ENCODE results near the gene TEKT2.

TEKT2 gene

DNA sequence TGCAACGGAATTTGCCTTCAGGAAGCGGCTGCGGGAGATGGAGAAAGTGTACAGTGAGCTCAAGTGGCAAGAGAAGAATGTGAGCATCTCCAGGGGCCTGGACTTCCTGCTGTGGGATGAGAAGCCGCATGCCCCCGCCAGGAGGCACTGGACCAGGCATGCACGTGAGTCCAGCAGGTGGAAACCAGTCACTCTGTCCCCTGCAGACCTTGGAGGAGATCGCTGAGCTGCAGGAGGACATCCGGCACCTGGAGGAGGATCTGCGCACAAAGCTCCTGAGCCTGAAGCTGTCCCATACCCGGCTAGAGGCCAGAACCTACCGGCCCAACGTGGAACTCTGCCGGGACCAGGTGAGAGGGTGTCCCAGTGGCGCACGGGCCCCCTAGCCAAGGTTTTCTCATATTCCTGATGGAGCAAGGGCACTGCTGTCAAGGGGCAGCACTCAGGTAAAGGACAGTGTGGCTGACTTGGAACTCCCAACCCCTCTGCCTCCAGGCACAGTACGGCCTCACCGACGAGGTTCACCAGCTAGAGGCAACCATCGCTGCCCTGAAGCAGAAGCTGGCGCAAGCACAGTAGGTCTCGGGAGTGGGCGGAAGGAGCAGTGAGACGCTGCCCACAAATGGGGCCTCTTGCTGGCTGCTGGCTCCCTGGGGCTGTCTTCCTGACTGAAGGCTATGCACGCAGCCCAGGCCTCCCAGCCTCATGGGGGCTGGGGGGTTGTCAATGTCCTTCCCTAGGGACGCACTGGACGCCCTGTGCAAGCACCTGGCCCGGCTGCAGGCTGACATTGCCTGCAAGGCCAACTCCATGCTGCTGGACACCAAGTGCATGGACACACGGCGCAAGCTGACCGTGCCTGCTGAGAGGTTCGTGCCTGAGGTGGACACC is 3.6 kb downstream of the TEKT2 start:
- DNase-seq = no peak

DNA sequence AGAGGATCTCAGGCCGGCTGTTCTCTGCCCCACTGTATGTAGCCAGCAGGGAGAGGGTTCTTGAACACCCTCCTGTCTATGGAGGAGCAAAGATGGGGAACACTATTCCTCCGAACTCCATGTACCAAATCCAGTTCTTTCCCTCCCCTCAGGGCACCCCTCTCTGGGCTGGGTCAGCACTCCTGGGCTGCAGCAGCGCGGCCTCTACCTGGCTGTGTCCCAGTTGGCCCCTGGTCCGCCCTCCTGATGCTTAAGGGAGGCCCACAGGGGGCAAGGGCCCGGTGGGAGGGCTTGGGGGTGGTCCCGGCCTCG is 4.3 kb downstream of the TEKT2 start:
- DNase-seq = no peak

DNA sequence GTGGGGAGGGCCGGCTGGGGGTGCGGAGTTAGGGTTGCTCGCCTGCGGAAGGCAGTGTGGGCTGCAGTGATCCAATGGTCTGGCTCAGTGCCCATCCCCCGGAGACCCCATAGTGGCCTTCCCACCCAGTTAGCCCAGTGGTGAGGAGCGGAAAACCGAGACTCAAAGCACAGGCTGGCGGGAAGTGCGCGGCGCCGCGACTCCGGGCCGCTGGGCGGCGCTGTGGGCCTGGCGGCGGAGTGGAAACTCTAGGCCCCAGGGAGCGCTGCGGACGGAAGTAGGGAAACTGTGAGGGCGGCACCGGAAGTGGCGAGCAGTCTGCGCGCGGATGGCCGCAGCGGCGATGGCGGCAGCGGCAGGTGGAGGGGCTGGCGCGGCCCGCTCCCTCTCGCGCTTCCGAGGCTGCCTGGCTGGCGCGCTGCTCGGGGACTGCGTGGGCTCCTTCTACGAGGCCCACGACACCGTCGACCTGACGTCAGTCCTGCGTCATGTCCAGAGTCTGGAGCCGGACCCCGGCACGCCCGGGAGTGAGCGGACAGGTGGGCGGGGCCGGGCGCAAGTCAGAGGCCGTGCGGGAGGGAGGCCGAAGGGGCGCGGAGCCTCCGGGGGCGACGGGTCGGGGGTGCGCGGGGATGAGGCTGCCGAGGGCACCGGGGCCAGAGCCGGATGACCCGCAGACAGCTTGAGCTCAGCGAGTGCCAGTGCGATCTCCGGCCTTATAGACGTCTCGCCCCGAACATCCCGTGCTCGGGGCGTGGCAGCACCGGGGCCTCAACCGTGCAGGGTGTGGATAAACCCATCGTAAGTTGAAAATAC is 4.9 kb downstream of the TEKT2 start, which contains the start of gene ADPRS:
TSS of gene ADPRS (plus strand) at position 316 of the 816 bp plus-strand sequence. CDS start at position 329, 13 bp downstream.
- peak; percentile 87 for DNase-seq

DNA sequence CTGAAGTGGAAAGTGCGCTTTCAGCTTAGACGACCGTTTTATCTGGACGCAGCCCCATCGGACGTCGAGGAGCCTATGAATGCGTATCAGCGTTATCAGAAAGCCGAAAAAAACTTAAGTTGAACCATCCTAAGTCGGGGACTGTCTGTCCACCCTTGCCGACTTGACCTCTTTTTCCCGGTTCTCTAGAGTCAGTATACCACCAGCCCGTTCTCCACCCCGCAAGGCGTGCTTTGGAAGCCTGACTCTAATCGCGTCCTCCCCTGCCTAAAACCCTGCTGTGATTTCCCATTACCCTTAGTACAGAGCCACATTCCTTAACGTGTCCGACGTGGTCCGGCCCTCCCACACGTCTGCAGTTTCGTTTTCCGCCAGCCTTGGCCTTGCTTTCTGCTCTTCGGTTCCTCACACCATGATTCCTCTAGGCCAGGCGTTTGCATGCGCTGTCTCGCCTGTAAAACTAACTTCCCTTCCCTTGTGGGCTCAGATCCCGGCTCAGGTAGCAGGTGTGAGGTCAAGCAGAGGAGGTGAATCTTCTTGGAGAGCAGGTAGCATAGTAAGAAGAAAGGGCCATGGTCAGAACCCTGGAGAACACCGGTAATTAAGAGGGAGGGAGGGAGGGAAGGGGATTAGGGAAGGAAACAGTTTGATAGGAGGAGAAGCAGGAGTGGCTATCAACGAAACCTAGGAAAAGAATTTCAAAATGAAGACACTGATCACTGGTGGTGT is 5.7 kb downstream of the TEKT2 start:
- peak; percentile 10 for DNase-seq

DNA sequence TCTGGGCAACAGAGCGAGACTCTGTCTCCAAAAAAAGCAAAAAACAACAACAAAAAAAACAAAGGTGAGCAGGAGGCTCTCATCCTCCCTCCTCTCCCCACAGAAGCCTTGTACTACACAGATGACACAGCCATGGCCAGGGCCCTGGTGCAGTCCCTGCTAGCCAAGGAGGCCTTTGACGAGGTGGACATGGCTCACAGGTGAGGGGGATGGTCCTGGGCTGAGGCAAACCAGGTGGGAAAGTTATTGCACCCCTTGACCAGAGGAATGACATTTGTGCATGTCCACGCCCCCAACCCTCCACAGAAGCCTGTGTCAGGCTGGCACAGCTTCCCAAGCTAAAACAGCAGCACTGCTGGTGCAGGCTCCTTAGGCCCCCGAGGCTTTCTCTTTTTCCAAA is 7.2 kb downstream of the TEKT2 start:
- DNase-seq = no peak

DNA sequence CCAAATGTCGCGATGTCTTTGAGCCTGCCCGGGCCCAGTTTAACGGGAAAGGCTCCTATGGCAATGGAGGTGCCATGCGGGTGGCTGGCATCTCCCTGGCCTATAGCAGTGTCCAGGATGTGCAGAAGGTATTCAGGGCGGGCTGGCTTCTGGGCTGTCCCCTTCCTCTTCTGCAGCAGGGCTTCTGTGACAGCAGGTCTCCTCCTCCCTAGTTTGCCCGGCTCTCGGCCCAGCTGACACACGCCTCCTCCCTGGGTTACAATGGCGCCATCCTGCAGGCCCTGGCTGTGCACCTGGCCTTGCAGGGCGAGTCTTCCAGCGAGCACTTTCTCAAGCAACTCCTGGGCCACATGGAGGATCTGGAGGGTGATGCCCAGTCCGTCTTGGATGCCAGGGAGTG is 7.8 kb downstream of the TEKT2 start:
- DNase-seq = no peak

DNA sequence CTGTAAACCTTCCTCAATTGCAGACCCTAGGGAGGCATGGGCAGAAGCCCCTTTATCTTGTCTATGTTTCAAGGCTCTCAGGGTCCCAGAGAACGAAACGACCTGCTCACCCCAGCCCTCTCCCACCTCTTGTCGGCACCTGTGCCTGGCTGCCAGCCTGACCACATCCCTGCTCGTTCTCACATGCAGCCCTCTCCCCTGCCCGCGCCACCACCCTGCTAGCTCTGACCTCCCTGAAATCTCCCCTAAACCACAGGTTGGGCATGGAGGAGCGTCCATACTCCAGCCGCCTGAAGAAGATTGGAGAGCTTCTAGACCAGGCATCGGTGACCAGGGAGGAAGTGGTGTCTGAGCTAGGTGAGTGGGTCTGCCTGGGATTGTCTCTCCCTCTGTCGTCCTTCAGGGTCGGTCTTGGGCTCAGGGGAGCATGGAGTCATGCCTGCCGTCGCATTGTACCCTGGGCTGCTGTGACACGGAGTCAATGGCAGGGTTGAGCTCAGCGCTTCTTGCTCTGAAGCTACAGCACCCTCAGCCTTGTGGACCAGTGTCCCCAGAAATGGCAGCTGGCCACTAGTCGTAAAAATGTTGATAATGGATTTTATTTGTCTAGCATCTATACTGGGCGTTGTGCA is 8.4 kb downstream of the TEKT2 start:
- DNase-seq = no peak

DNA sequence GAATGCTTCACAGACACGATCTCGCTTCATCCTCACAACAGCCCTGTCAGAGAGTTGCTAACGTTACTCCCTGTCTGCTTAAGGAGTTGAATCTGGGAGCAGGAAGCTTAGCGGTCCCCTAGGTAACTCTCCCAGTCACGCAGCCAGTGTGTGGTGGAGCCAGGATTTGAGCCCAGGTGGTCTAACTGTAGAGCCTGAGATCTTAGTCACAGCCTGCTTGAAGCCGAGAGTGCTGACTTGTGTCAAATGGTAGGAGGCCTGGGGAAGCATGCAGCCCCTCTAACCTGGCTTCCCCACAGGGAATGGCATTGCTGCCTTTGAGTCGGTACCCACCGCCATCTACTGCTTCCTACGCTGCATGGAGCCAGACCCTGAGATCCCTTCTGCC is 8.9 kb downstream of the TEKT2 start:
- no peak for DNase-seq

DNA sequence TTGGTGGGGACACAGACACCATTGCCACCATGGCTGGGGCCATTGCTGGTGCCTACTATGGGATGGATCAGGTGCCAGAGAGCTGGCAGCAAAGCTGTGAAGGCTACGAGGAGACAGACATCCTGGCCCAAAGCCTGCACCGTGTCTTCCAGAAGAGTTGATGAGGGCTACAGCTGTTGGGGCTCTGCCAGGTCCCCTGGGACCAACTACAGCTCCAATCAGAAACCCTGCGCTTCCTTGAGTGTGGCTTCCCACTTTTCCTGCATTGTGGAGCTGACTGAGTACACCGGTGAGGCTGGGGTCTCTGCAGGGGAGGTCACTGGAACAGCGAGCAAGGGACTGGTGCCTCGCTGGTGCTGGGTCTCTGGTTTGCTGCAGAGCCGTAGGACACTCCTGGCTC is 9.3 kb downstream of the TEKT2 start:
- no peak for DNase-seq

DNA sequence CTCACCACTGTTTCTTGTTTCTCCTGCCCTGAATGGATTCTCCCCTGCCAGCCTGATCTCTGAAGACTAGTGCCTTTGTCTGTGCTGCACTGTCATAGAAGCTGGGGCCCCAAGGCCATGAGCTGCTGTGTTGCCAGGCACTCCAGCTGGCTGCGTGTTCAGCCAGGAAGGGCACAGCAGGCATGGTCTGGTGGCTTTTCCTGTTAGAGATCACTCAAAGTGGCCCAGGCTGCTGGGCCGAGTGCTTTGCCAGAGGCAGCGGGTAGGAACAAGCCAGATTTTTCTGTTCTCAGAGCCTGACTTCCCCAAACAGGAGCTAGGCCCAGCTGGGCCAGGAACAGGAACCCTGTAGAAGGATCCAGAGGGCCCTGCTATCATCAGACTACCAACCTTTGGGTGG is 10.0 kb downstream of the TEKT2 start:
- DNase-seq = no peak

DNA sequence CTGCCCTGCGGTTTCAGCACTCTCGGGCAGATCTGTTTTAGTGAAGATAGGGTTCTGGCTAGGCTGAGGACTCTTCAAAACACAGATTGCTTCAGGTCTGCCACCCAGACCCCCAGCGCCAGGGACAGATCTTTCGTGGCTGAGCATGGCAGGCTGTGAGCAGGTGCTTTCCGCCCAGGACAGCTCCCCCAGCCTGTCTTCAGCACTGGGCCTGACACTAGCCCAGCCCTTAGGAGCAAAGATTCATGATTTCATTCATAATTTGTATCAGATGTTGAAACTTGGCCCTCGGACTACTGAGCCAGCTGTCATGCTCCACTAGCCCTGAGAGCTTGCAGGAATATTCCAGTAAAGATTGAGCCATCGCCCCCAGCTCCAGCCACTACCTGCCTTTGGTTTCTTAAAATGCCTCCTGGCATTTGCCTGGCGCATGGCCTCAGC is 10.7 kb downstream of the TEKT2 start:
- DNase-seq = no peak

DNA sequence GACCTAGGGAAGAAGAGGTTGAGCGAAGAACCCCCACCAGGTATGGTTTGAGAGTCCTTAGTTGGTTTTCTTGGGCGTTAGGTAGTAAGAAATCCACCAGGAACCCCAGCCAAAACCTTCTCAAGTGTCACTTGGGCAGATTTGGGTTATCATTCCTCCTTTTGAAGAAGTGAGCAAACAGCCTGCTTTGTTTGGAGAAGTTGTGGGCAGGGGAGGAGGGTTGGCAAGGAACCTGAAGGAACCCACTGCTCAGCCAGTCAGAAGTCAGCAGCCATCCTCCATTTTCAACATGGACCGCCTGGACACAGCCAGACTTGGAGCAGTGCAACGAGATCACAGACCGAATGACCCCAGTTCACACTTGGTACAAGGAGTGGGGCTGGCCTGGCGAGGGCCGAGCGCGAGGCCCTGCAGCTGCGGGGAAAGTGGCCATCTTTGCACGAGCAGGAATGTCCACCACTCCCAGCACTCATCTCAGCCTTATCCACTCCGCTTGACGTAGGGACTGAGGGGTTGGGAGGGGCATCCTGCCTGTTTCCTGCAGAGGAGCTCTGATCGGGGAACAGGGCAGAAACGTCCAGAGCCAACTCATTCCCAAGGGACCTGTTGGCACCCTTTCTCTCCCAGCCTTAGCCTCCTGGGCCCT is 12.0 kb downstream of the TEKT2 start:
- peak; percentile 18 for DNase-seq

DNA sequence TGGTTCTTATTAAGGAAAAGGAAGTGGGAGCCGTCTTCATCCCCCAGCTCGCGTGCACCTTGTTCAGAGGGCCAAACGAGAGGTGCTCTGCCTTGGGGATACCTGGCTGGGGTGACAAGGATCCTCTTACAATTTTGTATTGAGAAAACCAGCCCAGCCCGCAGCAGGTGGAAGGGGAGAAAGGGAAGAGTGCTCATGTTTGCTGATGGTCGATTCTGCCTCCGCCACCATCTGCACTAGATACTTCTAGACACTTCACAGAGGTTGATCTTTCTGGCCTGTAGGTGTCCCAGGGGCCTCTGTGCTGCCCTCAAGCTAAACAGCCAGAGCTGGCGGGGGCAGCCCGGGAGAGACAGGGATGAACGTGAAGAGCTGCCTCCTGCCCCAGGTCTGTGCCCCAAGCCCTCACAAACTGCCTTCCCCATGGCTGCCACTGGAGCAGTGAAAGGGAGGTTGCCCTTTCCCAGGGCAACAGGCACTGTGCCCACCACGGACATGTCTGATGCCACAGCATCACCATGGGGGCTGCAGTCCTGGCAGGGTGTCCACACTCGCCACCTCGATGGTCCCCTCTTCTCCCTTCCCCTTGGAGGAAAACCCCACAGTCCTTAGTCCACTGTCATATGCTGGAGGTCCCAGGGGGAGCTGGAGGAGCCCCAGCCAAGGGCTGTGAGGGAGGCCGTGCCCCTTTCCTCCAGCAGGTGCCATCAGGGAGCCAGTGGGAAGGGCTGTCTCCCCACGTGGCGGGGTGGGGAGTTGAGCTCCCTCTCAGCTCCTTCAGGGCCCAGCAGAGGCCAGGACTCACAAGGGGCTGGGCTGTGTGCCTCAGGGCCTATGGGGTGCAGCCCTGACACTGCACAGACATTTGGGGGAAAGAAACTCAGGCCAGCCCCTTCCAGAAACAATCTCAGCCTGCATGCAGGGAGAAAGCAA is 12.9 kb downstream of the TEKT2 start:
- DNase-seq = no peak

DNA sequence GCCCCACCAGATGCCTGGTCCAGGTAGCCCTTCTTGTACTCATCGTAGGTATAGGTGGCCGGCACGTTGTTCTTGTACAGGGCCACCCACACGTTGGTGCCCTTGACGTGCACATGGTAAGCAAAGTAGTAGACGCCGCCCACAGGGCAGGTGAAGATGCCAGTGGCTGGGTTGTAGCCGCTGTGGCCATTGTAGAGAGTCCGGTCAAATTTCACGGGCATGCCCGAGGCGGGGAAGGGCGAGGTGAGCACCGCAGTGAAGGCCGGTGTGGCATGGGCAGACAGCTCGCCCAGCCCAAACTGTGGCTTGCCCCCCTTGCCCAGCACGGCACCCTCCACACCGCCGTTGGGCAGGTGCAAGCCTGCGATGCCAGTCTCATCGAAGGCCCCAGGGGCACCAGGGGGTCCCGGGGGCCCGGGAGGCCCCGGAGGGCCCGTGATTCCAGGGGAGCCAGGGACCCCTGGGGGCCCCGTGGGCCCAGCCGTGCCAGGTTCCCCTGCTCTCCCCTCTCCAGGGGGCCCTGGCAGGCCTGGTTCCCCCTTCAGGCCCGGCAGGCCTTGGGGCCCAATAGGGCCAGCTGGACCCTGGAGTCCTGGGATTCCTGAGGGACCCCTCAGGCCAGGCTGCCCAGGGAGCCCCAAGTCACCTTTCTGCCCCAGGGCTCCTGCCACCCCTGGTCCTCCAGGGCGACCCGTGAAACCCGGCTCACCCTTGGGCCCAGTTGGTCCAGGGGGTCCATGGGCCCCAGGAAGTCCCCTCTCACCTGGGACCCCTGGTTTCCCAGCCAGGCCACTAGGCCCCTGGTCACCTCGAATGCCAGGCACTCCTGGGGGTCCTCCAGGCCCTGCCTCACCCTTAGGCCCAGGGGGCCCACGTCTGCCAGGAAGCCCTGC is 14.0 kb downstream of the TEKT2 start:
- no peak for DNase-seq

DNA sequence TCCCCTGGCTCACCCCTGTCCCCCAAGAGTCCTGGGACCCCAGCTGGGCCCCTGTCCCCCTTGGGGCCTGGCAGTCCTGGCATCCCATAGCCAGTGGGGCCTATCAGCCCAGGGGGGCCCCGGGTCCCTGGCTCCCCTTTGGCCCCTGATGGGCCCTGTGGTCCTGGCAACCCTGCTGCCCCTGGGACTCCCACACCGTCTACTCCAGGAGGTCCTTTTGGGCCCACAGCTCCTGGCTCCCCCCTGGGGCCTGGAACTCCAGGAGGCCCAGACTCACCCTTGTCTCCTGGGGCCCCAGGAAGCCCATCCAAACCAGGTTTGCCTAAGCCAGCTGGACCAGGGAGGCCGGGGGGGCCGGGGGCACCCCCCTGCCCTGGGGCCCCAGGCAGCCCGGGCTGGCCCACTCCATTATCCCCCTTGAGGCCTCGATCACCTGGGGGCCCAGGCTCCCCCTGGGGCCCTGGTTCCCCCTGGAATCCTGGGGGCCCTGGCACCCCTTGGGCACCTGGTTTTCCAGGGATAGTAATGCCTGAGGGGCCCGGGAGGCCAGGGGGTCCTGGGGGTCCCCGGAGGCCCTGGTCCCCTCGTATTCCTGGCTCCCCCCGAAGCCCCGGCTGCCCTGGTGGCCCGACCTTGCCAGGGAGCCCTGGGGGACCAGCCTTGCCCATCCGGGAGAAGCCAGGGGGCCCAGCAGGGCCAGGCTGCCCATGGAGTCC is 14.9 kb downstream of the TEKT2 start:
- no peak for DNase-seq

DNA sequence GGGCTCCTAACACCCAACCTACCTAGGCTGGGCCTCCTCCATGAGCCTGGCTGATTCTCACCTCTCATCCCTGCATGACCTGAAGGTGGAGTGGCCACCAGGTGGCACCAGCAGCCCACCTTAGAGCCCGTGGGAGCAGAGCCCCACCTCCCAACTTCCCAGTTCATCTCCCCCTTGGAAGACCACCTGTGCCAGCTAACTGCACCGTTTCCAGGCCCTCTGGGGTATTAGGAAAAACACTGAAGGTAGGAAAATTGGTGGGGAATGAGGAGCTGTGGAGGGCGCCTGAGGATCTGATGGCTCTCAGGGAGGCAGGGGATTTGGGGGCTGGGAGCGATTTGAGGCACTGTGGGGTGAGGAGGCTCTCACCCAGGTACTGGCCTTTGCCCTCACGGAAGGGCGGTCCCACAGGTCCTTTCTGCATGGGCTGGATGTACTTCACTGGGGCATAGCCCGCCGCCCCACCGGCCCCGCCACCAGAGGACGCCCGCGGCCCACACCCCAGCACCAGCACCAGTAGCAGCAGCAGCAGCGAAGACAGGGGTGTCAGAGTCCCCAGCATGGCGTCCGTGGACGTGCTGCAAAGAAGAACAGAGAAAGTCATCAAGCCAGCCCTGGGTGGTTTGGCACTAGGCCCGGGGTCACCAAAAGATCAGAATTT is 15.9 kb downstream of the TEKT2 start:
- DNase-seq = peak; percentile 66

DNA sequence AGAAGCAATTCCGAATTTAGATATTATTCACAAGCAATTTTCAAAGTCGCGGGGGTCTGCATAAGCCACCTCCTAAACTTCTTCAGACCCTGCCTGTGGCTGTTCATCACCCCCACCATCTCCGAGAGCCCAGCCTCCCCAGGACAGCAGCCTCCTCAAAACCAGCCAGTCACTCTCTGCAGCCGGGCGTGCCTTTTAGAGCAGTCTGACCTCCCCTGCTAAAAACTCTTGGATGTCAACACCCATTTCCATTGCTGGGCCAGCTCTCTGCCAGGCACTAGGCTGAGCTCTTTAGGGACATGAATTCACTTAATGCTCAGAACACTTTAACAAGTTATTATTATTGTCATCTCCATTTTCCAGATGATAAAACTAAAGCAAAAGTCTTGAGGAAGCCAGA is 16.5 kb downstream of the TEKT2 start:
- no peak for DNase-seq

DNA sequence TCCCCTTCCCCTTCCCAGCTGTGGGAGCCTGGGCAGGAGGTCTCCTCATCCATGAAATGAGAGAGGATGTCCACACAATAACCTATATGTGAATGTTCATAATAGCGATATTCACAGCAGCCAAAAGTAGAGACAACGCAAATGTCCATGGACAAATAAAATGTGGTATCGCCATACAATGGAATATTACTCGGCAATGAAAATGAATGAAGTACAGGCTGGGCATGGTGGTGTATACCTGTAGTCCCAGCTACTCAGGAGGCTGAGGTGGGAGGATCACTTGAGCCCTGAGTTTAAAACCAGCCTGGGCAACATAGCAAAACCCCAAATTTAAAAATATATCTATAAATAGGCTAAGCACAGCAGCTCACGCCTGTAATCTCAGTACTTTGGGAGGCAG is 17.7 kb downstream of the TEKT2 start:
- no peak for DNase-seq

DNA sequence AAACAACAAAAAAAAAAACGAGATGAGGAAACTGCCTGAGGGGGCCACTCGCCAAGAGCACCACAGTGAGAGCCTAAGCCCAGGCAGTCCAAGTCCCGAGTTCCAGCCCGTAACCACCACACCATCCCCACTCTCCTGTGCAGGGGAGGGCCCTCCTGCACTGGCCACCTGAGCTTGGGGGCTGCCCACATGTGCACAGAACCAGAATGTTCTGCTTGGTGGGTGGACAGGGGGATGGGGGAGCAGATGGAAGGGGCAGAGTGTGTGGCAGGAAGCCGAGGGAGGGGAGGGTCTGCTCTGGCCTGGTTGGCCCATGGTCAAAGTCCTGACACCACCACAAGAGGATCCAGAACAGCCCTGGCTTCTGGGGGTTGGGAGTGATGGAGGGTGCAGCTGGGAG is 22.4 kb downstream of the TEKT2 start:
- no peak for DNase-seq
